HUES6 (cell line): ENCODE measurements around the gene ENTREP3.
A peak's percentile ranks its signal among the peaks of the same experiment; 100 is the strongest.

Experiments used
- H3K27ac ChIP-seq: 2 replicates; pipeline ENCODE4 v1.7.0; 2013; ENCODE audit warnings: low read depth, mild to moderate bottlenecking, low read length, inconsistent platforms
- H3K27me3 ChIP-seq: 2 replicates; pipeline ENCODE4 v1.6.1; 2013; ENCODE audit warnings: low read length; ENCODE audit not compliant: control insufficient read depth, insufficient read depth
- H3K36me3 ChIP-seq: 2 replicates; pipeline ENCODE4 v1.6.1; 2013; ENCODE audit warnings: low read length; ENCODE audit not compliant: control insufficient read depth, insufficient read depth
- H3K4me1 ChIP-seq: 2 replicates; pipeline ENCODE4 v1.6.1; 2013; ENCODE audit warnings: low read length; ENCODE audit not compliant: control insufficient read depth, insufficient read depth
- H3K4me3 ChIP-seq: 2 replicates; pipeline ENCODE4 v1.5.1; 2013; ENCODE audit warnings: low read depth, low read length
- H3K9ac ChIP-seq: one replicate; pipeline ENCODE4 v1.6.1; 2013; ENCODE audit warnings: mild to moderate bottlenecking, low read length
- H3K9me3 ChIP-seq: 2 replicates; pipeline ENCODE4 v1.6.1; 2013; ENCODE audit warnings: low read depth, low read length; ENCODE audit not compliant: control insufficient read depth, insufficient read depth

ENTREP3 gene

GRCh38 chr1:155277902-155278688 is 22.8 kb upstream of the ENTREP3 start:
- H3K9ac ChIP-seq: peak overlapping the region; percentile 63
- H3K27ac ChIP-seq: no peak overlapping the region
- H3K27me3 ChIP-seq: no peaks in the 10 kb centered on the region
- no peaks in the 10 kb centered on the region for H3K9me3 ChIP-seq
- peak overlapping the region; percentile 88 for H3K4me3 ChIP-seq
- no peaks in the 10 kb centered on the region; the same call in 1 of the 2 replicates for H3K36me3 ChIP-seq
- H3K4me1 ChIP-seq: peaks cover 20% of the 10 kb centered on the region

GRCh38 chr1:155277070-155277901 is 22.0 kb upstream of the ENTREP3 start, which contains the start of gene HCN3:
TSS of gene HCN3 (plus strand) at chr1:155277463. CDS start at chr1:155277591, 128 bp downstream.
- peaks cover 23% of the 10 kb centered on the region for H3K4me1 ChIP-seq
- no peaks in the 10 kb centered on the region for H3K9me3 ChIP-seq
- H3K4me3 ChIP-seq: peak within 1 kb of the TSS; percentile 88
- no peak within 1 kb of the TSS for H3K27ac ChIP-seq
- no peaks in the 10 kb centered on the region for H3K27me3 ChIP-seq
- H3K9ac ChIP-seq: peak within 1 kb of the TSS; percentile 63
- no peaks in the 10 kb centered on the region; the same call in 1 of the 2 replicates for H3K36me3 ChIP-seq

- Histone ChIP-seq H3K4me1 (peaks cover 15% of the 10 kb centered on the region), H3K9ac (peak within 1 kb of the TSS; percentile 87), H3K36me3 (peaks cover 28% of the 10 kb centered on the region), H3K9me3 (no peaks in the 10 kb centered on the region), H3K4me3 (peak within 1 kb of the TSS; percentile 80), H3K27ac (peak within 1 kb of the TSS; percentile 82; the same call in 1 of the 2 replicates), H3K27me3 (no peaks in the 10 kb centered on the region)
These were observed 18.3 kb upstream of the ENTREP3 start, which contains the start of gene CLK2 for GRCh38 chr1:155273343-155274245. TSS of gene CLK2 (minus strand) at chr1:155273504. CDS start at chr1:155270977, 2,527 bp downstream.

- Histone ChIP-seq H3K36me3 (peaks cover 37% of the 10 kb centered on the region), H3K27me3 (no peaks in the 10 kb centered on the region), H3K27ac (peak overlapping the region; percentile 82; the same call in 1 of the 2 replicates), H3K9ac (peak overlapping the region; percentile 87), H3K4me3 (peak overlapping the region; percentile 80), H3K4me1 (peaks cover 12% of the 10 kb centered on the region), H3K9me3 (no peaks in the 10 kb centered on the region)
These were observed 17.4 kb upstream of the ENTREP3 start for GRCh38 chr1:155272466-155273342.

GRCh38 chr1:155269381-155269780 is 14.1 kb upstream of the ENTREP3 start:
- H3K27me3 ChIP-seq: no peaks in the 10 kb centered on the region
- no peak overlapping the region for H3K27ac ChIP-seq
- H3K4me1 ChIP-seq: peaks cover 8% of the 10 kb centered on the region
- no peaks in the 10 kb centered on the region for H3K9me3 ChIP-seq
- peaks cover 68% of the 10 kb centered on the region for H3K36me3 ChIP-seq
- H3K4me3 ChIP-seq: no peak overlapping the region
- H3K9ac ChIP-seq: no peak overlapping the region

GRCh38 chr1:155268630-155269029 is 13.3 kb upstream of the ENTREP3 start:
- Histone ChIP-seq H3K9me3 (no peaks in the 10 kb centered on the region), H3K4me3 (no peak overlapping the region), H3K9ac (no peak overlapping the region), H3K4me1 (peaks cover 6% of the 10 kb centered on the region), H3K27ac (no peak overlapping the region), H3K36me3 (peaks cover 76% of the 10 kb centered on the region), H3K27me3 (no peaks in the 10 kb centered on the region)

GRCh38 chr1:155267373-155267772 is 12.1 kb upstream of the ENTREP3 start:
- no peaks in the 10 kb centered on the region for H3K9me3 ChIP-seq
- H3K27ac ChIP-seq: no peak overlapping the region
- no peaks in the 10 kb centered on the region for H3K27me3 ChIP-seq
- peaks cover 6% of the 10 kb centered on the region for H3K4me1 ChIP-seq
- H3K4me3 ChIP-seq: no peak overlapping the region
- peaks cover 86% of the 10 kb centered on the region for H3K36me3 ChIP-seq
- no peak overlapping the region for H3K9ac ChIP-seq

GRCh38 chr1:155266553-155266952 is 11.3 kb upstream of the ENTREP3 start:
- 0 out of 2 replicates have a peak, but pooled peaks cover 3% of the 10 kb centered on the region for H3K4me1 ChIP-seq
- H3K9ac ChIP-seq: no peak overlapping the region
- H3K27me3 ChIP-seq: no peaks in the 10 kb centered on the region
- no peak overlapping the region for H3K27ac ChIP-seq
- no peaks in the 10 kb centered on the region for H3K9me3 ChIP-seq
- H3K36me3 ChIP-seq: peaks cover 83% of the 10 kb centered on the region
- H3K4me3 ChIP-seq: no peak overlapping the region

- Histone ChIP-seq H3K9me3 (no peaks in the 10 kb centered on the region), H3K4me1 (peaks cover 9% of the 10 kb centered on the region), H3K9ac (no peak overlapping the region), H3K27me3 (no peaks in the 10 kb centered on the region), H3K36me3 (peaks cover 65% of the 10 kb centered on the region), H3K27ac (no peak overlapping the region), H3K4me3 (no peak overlapping the region)
These were observed 7.8 kb upstream of the ENTREP3 start for GRCh38 chr1:155263067-155263466.
